HepG2 (cell line): Measurements from ENCODE around the gene ARHGEF16. TPM values are rescaled to one million over a fixed set of nuclear protein-coding genes. Genes with fewer than 3 reads are reported as not detected.
A peak's percentile ranks its signal among the peaks of the same experiment; 100 is the strongest.

Experiments used
- CAMTA2 ChIP-seq: sonication (generic); formaldehyde crosslinking; IDR thresholded peaks from 2 replicates; pipeline ENCODE4 v1.4.0; 2020; ENCODE audit warnings: mild to moderate bottlenecking, missing genetic modification reagents, borderline replicate concordance
- CBX2 ChIP-seq, 2 experiments: fragments of 200-600 bp in 1 of 2; sonication (generic); formaldehyde crosslinking in 1 of 2; IDR thresholded peaks; 2 replicates each; pipeline versions ENCODE4 v1.7.0 to v1.8.1; 2018 to 2022; ENCODE audit warnings: low read depth in 2 of 2, low read length in 1 of 2, mild to moderate bottlenecking in 1 of 2, missing genetic modification reagents in 1 of 2
- HNRNPLL ChIP-seq: fragments of 200-400 bp; formaldehyde crosslinking; IDR thresholded peaks from 2 replicates; pipeline ENCODE4 v1.6.1; 2017; ENCODE audit warnings: mild to moderate bottlenecking, low read depth, low read length; ENCODE audit not compliant: poor library complexity, severe bottlenecking
- KDM5B ChIP-seq: sonication (generic); formaldehyde crosslinking; IDR thresholded peaks from 2 replicates; pipeline ENCODE4 v1.4.0; 2020; ENCODE audit warnings: missing genetic modification reagents, mild to moderate bottlenecking, borderline replicate concordance
- MYNN ChIP-seq: sonication (generic); formaldehyde crosslinking; IDR thresholded peaks from 2 replicates; pipeline ENCODE4 v1.4.0; 2020; ENCODE audit warnings: mild to moderate bottlenecking, low read depth, missing genetic modification reagents
- NFYB ChIP-seq: sonication (generic); formaldehyde crosslinking; IDR thresholded peaks from 2 replicates; pipeline ENCODE4 v1.4.0; 2020; ENCODE audit warnings: missing genetic modification reagents
- PLRG1 ChIP-seq: fragments of 450-650 bp; conservative IDR thresholded peaks from 2 replicates; pipeline ENCODE4 v1.6.1; 2016
- XBP1 ChIP-seq: sonication (generic); formaldehyde crosslinking; IDR thresholded peaks from 2 replicates; pipeline ENCODE4 v1.5.0; 2020; ENCODE audit warnings: missing genetic modification reagents
- ZBTB8A ChIP-seq: sonication (generic); formaldehyde crosslinking; IDR thresholded peaks from 2 replicates; pipeline ENCODE4 v1.4.0; 2020; ENCODE audit warnings: mild to moderate bottlenecking, low read depth, missing genetic modification reagents, borderline replicate concordance
- ZMYM3 ChIP-seq: sonication (generic); formaldehyde crosslinking; IDR thresholded peaks from 2 replicates; pipeline ENCODE4 v1.5.1; 2020; ENCODE audit warnings: mild to moderate bottlenecking, missing genetic modification reagents
- ZNF12 ChIP-seq: sonication (generic); formaldehyde crosslinking; IDR thresholded peaks from 2 replicates; pipeline ENCODE4 v1.5.0; 2020; ENCODE audit warnings: missing genetic modification reagents
- ZNF709 ChIP-seq: sonication (generic); formaldehyde crosslinking; IDR thresholded peaks from 2 replicates; pipeline ENCODE4 v1.5.0; 2020; ENCODE audit warnings: mild to moderate bottlenecking, missing genetic modification reagents
- ZNF773 ChIP-seq: sonication (generic); formaldehyde crosslinking; IDR thresholded peaks from 2 replicates; pipeline ENCODE4 v1.4.0; 2020; ENCODE audit warnings: missing genetic modification reagents, borderline replicate concordance
- polyA plus RNA-seq, 8 experiments: library from polyadenylated mRNA; depleted of rRNA in 3 of 8; stranded (reverse) in 7 of 8; unstranded in 1 of 8; fragments of >200 nt; fragmentation: Illumina TruSeq in 4 of 8; extraction: Trizol in 4 of 8; gene quantifications; 2 replicates each; pipeline versions ENCODE4 v1.2.1 to v1.2.3, GENCODE V29; 2011 to 2016; ENCODE audit warnings: low read depth in 4 of 8, missing spikeins in 1 of 8, mixed read lengths in 1 of 8; ENCODE audit not compliant: insufficient read depth in 1 of 8
- total RNA-seq, 5 experiments: library from RNA; depleted of rRNA; stranded (reverse); fragments of >200 nt; fragmentation: Illumina TruSeq; extraction: Trizol; gene quantifications; 2 replicates each; pipeline ENCODE4 v1.2.3, GENCODE V29; 2016; ENCODE audit warnings: low read depth in 1 of 5
- TF ChIP-seq, protein P1 (sequence below): sonication (generic); formaldehyde crosslinking; IDR thresholded peaks from 2 replicates; pipeline ENCODE4 v1.4.0; 2020; ENCODE audit warnings: mild to moderate bottlenecking, missing genetic modification reagents
- TF ChIP-seq, protein P2 (sequence below): sonication (generic); formaldehyde crosslinking; IDR thresholded peaks from 2 replicates; pipeline ENCODE4 v1.4.0; 2020; ENCODE audit warnings: missing genetic modification reagents, mild to moderate bottlenecking, borderline replicate concordance
- TF ChIP-seq, protein P3 (sequence below): sonication (generic); formaldehyde crosslinking; IDR thresholded peaks from 2 replicates; pipeline ENCODE4 v1.5.0; 2020; ENCODE audit warnings: mild to moderate bottlenecking, missing genetic modification reagents, borderline replicate concordance
- TF ChIP-seq, protein P4 (sequence below): IDR thresholded peaks from 2 replicates; pipeline ENCODE4 v1.6.1; 2016; ENCODE audit warnings: missing compliant biosample characterization, missing genetic modification reagents, borderline replicate concordance
- TF ChIP-seq, protein P5 (sequence below): sonication (generic); formaldehyde crosslinking; IDR thresholded peaks from 2 replicates; pipeline ENCODE4 v1.5.0; 2020; ENCODE audit warnings: mild to moderate bottlenecking, missing genetic modification reagents

ARHGEF16 gene
- total and polyA plus RNA-seq, 2 of the 13 experiments (the other 11 are each of a cell fraction or from before 2014, with no cell fraction given): 20.3 to 39.9 TPM

DNA sequence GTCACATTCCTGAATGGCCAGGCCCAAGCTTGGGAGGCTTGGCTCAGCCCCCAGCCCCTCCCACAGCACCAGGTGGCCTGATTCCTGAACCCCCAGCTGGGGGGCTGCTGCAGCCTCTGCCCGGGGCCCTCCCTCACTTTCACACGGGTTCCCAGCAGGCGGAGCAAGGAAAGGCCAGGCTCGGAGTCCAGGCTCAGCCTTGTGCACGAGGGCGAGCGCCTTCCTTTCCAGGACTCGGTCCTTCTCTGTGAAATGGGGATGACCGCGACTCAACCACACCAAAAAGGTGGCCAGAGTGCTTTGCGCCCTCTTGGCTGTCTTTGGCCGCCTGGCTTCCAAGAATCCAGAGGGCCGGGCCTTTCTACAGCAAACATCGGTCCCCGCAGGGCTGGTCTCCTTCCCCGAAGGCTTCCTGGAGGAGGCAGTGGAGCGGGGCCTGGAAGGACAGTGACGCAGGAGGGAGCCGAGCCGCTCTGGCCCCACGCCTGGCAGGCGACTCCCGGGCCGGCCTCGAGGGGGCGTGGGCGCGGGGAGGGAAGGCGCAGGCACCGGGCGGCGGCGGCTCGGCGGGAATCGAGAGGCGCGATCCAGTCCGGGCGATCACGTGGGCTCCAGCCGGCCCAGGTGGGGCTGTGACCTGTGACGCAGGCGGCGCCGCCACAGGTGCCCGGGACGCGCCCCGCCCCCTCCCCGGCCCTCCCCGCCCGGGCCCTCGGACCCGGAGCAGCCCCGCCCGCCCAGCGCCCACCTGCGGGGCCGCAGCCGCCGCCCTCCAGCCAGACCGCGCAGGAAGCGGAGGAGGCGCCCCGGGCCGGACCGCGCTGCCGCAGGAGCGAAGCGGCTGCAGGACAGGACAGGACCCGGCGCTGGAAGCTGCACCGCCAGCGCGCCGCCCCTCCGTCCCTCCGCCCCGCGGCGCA, at the start of gene ARHGEF16 (continued):
- no peak for TF ChIP-seq NFYB (CRISPR knock-in tag)
- no peak for TF ChIP-seq PLRG1
- TF ChIP-seq ZNF12 (CRISPR knock-in tag): 0 out of 2 replicates have a peak, but pooled peaks have one; percentile 6
- TF ChIP-seq ZNF773 (CRISPR knock-in tag): no peak
- 0 out of 2 replicates have a peak, but pooled peaks have one; percentile 10 for TF ChIP-seq KDM5B (CRISPR knock-in tag)
- TF ChIP-seq CBX2 (IDR thresholded peaks at IDR 0.05; ENCODE audit: low read depth, low read length): no peak
- TF ChIP-seq CBX2 (CRISPR knock-in tag; IDR thresholded peaks at IDR 0.05; ENCODE audit: low read depth): no peak
- TF ChIP-seq, protein P1, sequence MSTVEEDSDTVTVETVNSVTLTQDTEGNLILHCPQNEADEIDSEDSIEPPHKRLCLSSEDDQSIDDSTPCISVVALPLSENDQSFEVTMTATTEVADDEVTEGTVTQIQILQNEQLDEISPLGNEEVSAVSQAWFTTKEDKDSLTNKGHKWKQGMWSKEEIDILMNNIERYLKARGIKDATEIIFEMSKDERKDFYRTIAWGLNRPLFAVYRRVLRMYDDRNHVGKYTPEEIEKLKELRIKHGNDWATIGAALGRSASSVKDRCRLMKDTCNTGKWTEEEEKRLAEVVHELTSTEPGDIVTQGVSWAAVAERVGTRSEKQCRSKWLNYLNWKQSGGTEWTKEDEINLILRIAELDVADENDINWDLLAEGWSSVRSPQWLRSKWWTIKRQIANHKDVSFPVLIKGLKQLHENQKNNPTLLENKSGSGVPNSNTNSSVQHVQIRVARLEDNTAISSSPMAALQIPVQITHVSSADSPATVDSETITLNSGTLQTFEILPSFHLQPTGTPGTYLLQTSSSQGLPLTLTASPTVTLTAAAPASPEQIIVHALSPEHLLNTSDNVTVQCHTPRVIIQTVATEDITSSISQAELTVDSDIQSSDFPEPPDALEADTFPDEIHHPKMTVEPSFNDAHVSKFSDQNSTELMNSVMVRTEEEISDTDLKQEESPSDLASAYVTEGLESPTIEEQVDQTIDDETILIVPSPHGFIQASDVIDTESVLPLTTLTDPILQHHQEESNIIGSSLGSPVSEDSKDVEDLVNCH (CRISPR knock-in tag): no peak
- TF ChIP-seq ZNF709 (CRISPR knock-in tag): peak; percentile 51
- TF ChIP-seq ZBTB8A (CRISPR knock-in tag): no peak
- peak; percentile 88 for TF ChIP-seq ZMYM3 (CRISPR knock-in tag)
- TF ChIP-seq MYNN (CRISPR knock-in tag): no peak
- TF ChIP-seq, protein P2, sequence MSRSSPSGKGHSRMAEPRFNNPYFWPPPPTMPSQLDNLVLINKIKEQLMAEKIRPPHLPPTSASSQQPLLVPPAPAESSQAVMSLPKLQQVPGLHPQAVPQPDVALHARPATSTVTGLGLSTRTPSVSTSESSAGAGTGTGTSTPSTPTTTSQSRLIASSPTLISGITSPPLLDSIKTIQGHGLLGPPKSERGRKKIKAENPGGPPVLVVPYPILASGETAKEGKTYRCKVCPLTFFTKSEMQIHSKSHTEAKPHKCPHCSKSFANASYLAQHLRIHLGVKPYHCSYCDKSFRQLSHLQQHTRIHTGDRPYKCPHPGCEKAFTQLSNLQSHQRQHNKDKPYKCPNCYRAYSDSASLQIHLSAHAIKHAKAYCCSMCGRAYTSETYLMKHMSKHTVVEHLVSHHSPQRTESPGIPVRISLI: no peak
- no peak for TF ChIP-seq CAMTA2 (CRISPR knock-in tag)
- TF ChIP-seq, protein P3, sequence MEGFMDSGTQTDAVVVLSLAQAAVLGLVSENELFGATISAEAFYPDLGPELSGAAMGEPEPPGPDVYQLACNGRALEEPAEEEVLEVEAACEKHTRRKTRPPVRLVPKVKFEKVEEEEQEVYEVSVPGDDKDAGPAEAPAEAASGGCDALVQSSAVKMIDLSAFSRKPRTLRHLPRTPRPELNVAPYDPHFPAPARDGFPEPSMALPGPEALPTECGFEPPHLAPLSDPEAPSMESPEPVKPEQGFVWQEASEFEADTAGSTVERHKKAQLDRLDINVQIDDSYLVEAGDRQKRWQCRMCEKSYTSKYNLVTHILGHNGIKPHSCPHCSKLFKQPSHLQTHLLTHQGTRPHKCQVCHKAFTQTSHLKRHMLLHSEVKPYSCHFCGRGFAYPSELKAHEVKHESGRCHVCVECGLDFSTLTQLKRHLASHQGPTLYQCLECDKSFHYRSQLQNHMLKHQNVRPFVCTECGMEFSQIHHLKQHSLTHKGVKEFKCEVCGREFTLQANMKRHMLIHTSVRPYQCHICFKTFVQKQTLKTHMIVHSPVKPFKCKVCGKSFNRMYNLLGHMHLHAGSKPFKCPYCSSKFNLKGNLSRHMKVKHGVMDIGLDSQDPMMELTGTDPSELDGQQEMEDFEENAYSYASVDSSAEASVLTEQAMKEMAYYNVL: peak; percentile 30; the same call in 1 of the 2 replicates
- TF ChIP-seq, protein P4, sequence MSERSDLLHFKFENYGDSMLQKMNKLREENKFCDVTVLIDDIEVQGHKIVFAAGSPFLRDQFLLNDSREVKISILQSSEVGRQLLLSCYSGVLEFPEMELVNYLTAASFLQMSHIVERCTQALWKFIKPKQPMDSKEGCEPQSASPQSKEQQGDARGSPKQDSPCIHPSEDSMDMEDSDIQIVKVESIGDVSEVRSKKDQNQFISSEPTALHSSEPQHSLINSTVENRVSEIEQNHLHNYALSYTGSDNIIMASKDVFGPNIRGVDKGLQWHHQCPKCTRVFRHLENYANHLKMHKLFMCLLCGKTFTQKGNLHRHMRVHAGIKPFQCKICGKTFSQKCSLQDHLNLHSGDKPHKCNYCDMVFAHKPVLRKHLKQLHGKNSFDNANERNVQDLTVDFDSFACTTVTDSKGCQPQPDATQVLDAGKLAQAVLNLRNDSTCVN: no peak
- TF ChIP-seq XBP1 (CRISPR knock-in tag): no peak
- peak; percentile 34 for TF ChIP-seq HNRNPLL
- TF ChIP-seq, protein P5, sequence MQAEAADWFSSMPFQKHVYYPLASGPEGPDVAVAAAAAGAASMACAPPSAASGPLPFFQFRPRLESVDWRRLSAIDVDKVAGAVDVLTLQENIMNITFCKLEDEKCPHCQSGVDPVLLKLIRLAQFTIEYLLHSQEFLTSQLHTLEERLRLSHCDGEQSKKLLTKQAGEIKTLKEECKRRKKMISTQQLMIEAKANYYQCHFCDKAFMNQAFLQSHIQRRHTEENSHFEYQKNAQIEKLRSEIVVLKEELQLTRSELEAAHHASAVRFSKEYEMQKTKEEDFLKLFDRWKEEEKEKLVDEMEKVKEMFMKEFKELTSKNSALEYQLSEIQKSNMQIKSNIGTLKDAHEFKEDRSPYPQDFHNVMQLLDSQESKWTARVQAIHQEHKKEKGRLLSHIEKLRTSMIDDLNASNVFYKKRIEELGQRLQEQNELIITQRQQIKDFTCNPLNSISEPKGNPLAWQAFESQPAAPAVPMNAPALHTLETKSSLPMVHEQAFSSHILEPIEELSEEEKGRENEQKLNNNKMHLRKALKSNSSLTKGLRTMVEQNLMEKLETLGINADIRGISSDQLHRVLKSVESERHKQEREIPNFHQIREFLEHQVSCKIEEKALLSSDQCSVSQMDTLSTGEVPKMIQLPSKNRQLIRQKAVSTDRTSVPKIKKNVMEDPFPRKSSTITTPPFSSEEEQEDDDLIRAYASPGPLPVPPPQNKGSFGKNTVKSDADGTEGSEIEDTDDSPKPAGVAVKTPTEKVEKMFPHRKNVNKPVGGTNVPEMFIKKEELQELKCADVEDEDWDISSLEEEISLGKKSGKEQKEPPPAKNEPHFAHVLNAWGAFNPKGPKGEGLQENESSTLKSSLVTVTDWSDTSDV (CRISPR knock-in tag): 0 out of 2 replicates have a peak, but pooled peaks have one; percentile 38
